ENCODE results near the gene GINS1.

Gene GINS1

DNA sequence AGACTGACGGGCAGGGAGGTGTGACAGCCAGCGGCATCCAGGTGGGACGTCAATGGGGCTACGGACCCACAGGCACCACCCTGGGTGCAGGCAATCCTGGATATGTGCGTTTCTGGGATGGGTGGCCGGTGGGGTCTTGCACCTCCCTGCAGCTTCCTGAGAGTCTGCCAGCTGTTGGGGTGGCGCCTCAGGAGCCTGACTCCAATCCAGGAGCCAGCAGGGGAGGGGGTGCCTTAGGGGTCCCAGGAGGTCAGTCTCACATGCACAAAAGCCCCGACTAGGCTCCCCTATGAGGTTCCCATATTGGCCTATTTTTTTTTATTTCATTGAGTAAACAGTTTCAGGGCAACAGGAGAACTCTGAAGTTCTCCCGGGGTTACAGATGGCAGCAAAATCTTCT, 73.3 kb downstream of the GINS1 start:
- TF ChIP-seq GABPA (IDR thresholded peaks at IDR 0.05; ENCODE audit: low read depth), result no peak
- TF ChIP-seq SPI1 (IDR thresholded peaks at IDR 0.05; ENCODE audit: borderline replicate concordance, low read depth), result no peak
- no peak for TF ChIP-seq POLR2AphosphoS5 (IDR thresholded peaks at IDR 0.05; ENCODE audit: low read depth)
- TF ChIP-seq, protein P1, sequence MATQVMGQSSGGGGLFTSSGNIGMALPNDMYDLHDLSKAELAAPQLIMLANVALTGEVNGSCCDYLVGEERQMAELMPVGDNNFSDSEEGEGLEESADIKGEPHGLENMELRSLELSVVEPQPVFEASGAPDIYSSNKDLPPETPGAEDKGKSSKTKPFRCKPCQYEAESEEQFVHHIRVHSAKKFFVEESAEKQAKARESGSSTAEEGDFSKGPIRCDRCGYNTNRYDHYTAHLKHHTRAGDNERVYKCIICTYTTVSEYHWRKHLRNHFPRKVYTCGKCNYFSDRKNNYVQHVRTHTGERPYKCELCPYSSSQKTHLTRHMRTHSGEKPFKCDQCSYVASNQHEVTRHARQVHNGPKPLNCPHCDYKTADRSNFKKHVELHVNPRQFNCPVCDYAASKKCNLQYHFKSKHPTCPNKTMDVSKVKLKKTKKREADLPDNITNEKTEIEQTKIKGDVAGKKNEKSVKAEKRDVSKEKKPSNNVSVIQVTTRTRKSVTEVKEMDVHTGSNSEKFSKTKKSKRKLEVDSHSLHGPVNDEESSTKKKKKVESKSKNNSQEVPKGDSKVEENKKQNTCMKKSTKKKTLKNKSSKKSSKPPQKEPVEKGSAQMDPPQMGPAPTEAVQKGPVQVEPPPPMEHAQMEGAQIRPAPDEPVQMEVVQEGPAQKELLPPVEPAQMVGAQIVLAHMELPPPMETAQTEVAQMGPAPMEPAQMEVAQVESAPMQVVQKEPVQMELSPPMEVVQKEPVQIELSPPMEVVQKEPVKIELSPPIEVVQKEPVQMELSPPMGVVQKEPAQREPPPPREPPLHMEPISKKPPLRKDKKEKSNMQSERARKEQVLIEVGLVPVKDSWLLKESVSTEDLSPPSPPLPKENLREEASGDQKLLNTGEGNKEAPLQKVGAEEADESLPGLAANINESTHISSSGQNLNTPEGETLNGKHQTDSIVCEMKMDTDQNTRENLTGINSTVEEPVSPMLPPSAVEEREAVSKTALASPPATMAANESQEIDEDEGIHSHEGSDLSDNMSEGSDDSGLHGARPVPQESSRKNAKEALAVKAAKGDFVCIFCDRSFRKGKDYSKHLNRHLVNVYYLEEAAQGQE (IDR thresholded peaks at IDR 0.05; ENCODE audit: insufficient replicate concordance, low read depth), result no peak
- TF ChIP-seq CTCF (IDR thresholded peaks at IDR 0.05; ENCODE audit: insufficient read depth, low read length), result no peak
- no peak for DNase-seq (ENCODE audit: low read depth in 1 of 2, low spot score in 1 of 2)
- H3K27me3 ChIP-seq (ENCODE audit: insufficient read depth, poor library complexity, severe bottlenecking), result peaks cover 10% of the 10 kb centered on the region

GRCh38 chr20:25481235-25481917, 73.9 kb downstream of the GINS1 start:
- DNase-seq (ENCODE audit: low read depth in 1 of 2, low spot score in 1 of 2), result no peak
- TF ChIP-seq POLR2AphosphoS5 (IDR thresholded peaks at IDR 0.05; ENCODE audit: low read depth) (no peak), SPI1 (IDR thresholded peaks at IDR 0.05; ENCODE audit: borderline replicate concordance, low read depth) (no peak), GABPA (IDR thresholded peaks at IDR 0.05; ENCODE audit: low read depth) (no peak), CTCF (IDR thresholded peaks at IDR 0.05; ENCODE audit: insufficient read depth, low read length) (no peak)
- TF ChIP-seq, protein P1 (IDR thresholded peaks at IDR 0.05; ENCODE audit: insufficient replicate concordance, low read depth), result no peak
- no peak overlapping the region for H3K4me3 ChIP-seq (replicated peaks; ENCODE audit: insufficient read depth, low read length)
- H3K27ac ChIP-seq (replicated peaks), result no peak overlapping the region
- H3K27me3 ChIP-seq (ENCODE audit: insufficient read depth, poor library complexity, severe bottlenecking), result peaks cover 13% of the 10 kb centered on the region

More for the DNA sequence above, 73.3 kb downstream of the GINS1 start:
- Histone ChIP-seq H3K4me3 (replicated peaks; ENCODE audit: insufficient read depth, low read length) (no peak overlapping the region), H3K27ac (replicated peaks) (no peak overlapping the region)

DNA sequence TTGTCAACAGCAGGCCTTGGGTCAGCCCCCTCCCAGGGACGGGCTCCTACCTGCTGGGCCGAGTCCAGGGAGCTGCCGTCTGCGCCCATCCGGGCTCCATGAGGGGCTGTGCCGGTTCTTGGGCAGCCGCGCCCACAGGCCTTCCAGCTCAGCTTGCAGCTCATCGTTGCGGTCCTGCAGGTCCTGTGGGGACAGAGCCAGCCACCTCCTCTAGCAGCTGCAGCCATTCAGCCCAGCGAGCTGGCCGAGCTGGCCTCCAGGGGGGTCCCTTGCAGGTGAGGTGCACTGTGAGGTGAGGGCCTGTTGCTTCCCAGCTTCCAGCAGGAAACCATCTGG, 74.4 kb downstream of the GINS1 start:
- H3K27ac ChIP-seq (replicated peaks), result no peak overlapping the region
- H3K4me3 ChIP-seq (replicated peaks; ENCODE audit: insufficient read depth, low read length), result no peak overlapping the region
- TF ChIP-seq GABPA (IDR thresholded peaks at IDR 0.05; ENCODE audit: low read depth), result no peak
- no peak for TF ChIP-seq CTCF (IDR thresholded peaks at IDR 0.05; ENCODE audit: insufficient read depth, low read length)
- TF ChIP-seq, protein P1 (IDR thresholded peaks at IDR 0.05; ENCODE audit: insufficient replicate concordance, low read depth), result no peak
- TF ChIP-seq SPI1 (IDR thresholded peaks at IDR 0.05; ENCODE audit: borderline replicate concordance, low read depth), result no peak
- no peak for TF ChIP-seq POLR2AphosphoS5 (IDR thresholded peaks at IDR 0.05; ENCODE audit: low read depth)
- DNase-seq (ENCODE audit: low read depth in 1 of 2, low spot score in 1 of 2), result no peak
- H3K27me3 ChIP-seq (ENCODE audit: insufficient read depth, poor library complexity, severe bottlenecking), result peaks cover 17% of the 10 kb centered on the region

Measured in HL-60 (cell line).